ENCODE data around the gene TRIM67.

Gene TRIM67

DNA sequence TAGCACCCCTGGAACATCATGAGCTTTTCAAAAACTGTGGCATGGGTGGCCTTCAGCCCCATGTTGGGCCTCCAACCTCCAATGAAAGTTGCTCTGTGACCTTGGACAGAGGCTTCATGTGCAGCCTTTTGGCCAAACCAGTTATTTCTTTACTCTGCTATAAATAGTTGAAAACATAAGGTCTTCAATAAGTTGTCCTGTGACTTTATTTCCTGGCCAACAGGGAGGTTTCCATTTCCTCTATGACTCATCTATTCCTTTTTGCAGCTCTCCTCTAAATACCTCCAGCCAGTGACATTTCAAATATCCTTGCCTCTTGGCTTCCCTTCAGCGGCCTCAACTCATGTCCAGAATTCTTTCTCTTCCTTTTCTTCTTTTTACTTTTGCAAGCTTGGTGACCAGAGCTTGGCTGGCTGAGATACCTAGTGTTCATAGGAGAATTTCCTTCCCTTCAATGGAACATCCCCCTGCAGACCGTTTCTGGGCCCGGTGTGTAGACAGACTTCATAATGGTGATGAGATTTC is 22.7 kb upstream of the TRIM67 start:
- TF ChIP-seq POLR2AphosphoS5 (IDR thresholded peaks at IDR 0.05; ENCODE audit: low read depth, low read length) (no peak), SIN3A (IDR thresholded peaks at IDR 0.05; ENCODE audit: borderline replicate concordance, insufficient read depth, low read length) (peak; percentile 74; the same call in 1 of the 2 replicates)
- TF ChIP-seq, protein P1, sequence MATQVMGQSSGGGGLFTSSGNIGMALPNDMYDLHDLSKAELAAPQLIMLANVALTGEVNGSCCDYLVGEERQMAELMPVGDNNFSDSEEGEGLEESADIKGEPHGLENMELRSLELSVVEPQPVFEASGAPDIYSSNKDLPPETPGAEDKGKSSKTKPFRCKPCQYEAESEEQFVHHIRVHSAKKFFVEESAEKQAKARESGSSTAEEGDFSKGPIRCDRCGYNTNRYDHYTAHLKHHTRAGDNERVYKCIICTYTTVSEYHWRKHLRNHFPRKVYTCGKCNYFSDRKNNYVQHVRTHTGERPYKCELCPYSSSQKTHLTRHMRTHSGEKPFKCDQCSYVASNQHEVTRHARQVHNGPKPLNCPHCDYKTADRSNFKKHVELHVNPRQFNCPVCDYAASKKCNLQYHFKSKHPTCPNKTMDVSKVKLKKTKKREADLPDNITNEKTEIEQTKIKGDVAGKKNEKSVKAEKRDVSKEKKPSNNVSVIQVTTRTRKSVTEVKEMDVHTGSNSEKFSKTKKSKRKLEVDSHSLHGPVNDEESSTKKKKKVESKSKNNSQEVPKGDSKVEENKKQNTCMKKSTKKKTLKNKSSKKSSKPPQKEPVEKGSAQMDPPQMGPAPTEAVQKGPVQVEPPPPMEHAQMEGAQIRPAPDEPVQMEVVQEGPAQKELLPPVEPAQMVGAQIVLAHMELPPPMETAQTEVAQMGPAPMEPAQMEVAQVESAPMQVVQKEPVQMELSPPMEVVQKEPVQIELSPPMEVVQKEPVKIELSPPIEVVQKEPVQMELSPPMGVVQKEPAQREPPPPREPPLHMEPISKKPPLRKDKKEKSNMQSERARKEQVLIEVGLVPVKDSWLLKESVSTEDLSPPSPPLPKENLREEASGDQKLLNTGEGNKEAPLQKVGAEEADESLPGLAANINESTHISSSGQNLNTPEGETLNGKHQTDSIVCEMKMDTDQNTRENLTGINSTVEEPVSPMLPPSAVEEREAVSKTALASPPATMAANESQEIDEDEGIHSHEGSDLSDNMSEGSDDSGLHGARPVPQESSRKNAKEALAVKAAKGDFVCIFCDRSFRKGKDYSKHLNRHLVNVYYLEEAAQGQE (IDR thresholded peaks at IDR 0.05; ENCODE audit: insufficient read depth in 1 of 2, low read depth in 2 of 2, low read length in 2 of 2) = peak; percentile 79 to 93

- TF ChIP-seq TAF1 (IDR thresholded peaks at IDR 0.05; ENCODE audit: borderline replicate concordance, insufficient read depth, low read length) = no peak
- TF ChIP-seq, protein P1 (IDR thresholded peaks at IDR 0.05; ENCODE audit: insufficient read depth in 1 of 2, low read depth in 2 of 2, low read length in 2 of 2) = no peak
- no peak for TF ChIP-seq SIN3A (IDR thresholded peaks at IDR 0.05; ENCODE audit: borderline replicate concordance, insufficient read depth, low read length)
- no peak for TF ChIP-seq POLR2AphosphoS5 (IDR thresholded peaks at IDR 0.05; ENCODE audit: low read depth, low read length)
- TF ChIP-seq FOXP2 (optimal IDR thresholded peaks at IDR 0.05; ENCODE audit: borderline replicate concordance, extremely low read depth, extremely low read length, insufficient read depth) = no peak
Observed at GRCh38 chr1:231139659-231140654, 21.9 kb upstream of the TRIM67 start.

DNA sequence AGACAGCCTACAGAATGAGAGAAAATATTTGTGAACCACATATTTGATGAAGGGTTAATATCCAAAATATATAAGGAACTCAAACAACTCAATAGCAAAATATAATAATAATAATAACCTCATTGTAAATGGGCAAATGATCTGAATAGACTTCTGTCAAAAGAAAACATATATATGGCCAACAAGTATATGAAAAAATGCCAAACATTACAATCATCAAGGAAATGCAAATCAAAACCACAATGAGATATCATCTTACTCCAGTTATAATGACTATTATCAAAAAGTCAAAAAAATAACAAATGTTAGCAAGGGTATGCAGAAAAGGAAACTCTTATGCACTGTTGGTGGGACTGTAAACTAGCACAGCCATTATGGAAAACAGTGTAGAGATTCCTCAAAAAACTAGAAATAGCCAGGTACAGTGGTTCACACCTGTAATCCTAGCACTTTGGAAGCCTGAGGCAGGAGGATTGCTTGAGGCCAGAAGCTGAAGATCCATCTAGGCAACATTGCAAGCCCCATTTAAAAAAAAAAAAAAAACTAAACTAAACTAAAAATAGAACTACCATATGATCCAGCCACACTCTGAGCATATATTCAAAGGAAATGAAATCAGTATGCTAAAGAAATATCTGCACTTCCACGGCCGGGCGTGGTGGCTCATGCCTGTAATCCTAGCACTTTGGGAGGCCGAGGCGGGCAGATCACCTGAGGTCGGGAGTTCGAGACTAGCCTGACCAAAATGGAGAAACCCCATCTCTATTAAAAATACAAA is 17.3 kb upstream of the TRIM67 start:
- no peak for TF ChIP-seq FOXP2 (optimal IDR thresholded peaks at IDR 0.05; ENCODE audit: borderline replicate concordance, extremely low read depth, extremely low read length, insufficient read depth)
- no peak for TF ChIP-seq POLR2AphosphoS5 (IDR thresholded peaks at IDR 0.05; ENCODE audit: low read depth, low read length)
- TF ChIP-seq TAF1 (IDR thresholded peaks at IDR 0.05; ENCODE audit: borderline replicate concordance, insufficient read depth, low read length) = no peak
- TF ChIP-seq, protein P1 (IDR thresholded peaks at IDR 0.05; ENCODE audit: insufficient read depth in 1 of 2, low read depth in 2 of 2, low read length in 2 of 2) = no peak
- no peak for TF ChIP-seq SIN3A (IDR thresholded peaks at IDR 0.05; ENCODE audit: borderline replicate concordance, insufficient read depth, low read length)

- TF ChIP-seq POLR2AphosphoS5 (IDR thresholded peaks at IDR 0.05; ENCODE audit: low read depth, low read length) (no peak), SIN3A (IDR thresholded peaks at IDR 0.05; ENCODE audit: borderline replicate concordance, insufficient read depth, low read length) (no peak), FOXP2 (optimal IDR thresholded peaks at IDR 0.05; ENCODE audit: borderline replicate concordance, extremely low read depth, extremely low read length, insufficient read depth) (no peak), TAF1 (IDR thresholded peaks at IDR 0.05; ENCODE audit: borderline replicate concordance, insufficient read depth, low read length) (no peak)
- TF ChIP-seq, protein P1 (IDR thresholded peaks at IDR 0.05; ENCODE audit: insufficient read depth in 1 of 2, low read depth in 2 of 2, low read length in 2 of 2) = no peak
Observed at GRCh38 chr1:231147896-231148295, 14.0 kb upstream of the TRIM67 start.
